Measurements from ENCODE around the gene CREG1. TPM values are rescaled to one million over a fixed set of nuclear protein-coding genes. Genes with fewer than 3 reads are reported as not detected.

The CREG1 gene
- total RNA-seq, 2 experiments from 2014 or later = 9.7 to 10.0 TPM

GRCh38 chr1:167566766-167567165, 13.2 kb upstream of the CREG1 start:
- CTCF ChIA-PET = interaction anchor here (6.2 kb wide), 1 partner anchor 11 kb away, joined by 50 read pairs; the partner anchor contains the start of gene CREG1
- H3K36me3 Mint-ChIP-seq (ENCODE audit: low read depth) = no peaks in the 10 kb centered on the region
- ATAC-seq (no peak), DNase-seq (no peak)
- H3K4me3 Mint-ChIP-seq = no peak overlapping the region
- POLR2A ChIA-PET = no interaction called here
- H3K27me3 Mint-ChIP-seq = no peaks in the 10 kb centered on the region
- no peak overlapping the region for H3K27ac Mint-ChIP-seq
- H3K4me1 Mint-ChIP-seq (ENCODE audit: low read depth) = peaks cover 3% of the 10 kb centered on the region
- TF ChIP-seq, protein P1, sequence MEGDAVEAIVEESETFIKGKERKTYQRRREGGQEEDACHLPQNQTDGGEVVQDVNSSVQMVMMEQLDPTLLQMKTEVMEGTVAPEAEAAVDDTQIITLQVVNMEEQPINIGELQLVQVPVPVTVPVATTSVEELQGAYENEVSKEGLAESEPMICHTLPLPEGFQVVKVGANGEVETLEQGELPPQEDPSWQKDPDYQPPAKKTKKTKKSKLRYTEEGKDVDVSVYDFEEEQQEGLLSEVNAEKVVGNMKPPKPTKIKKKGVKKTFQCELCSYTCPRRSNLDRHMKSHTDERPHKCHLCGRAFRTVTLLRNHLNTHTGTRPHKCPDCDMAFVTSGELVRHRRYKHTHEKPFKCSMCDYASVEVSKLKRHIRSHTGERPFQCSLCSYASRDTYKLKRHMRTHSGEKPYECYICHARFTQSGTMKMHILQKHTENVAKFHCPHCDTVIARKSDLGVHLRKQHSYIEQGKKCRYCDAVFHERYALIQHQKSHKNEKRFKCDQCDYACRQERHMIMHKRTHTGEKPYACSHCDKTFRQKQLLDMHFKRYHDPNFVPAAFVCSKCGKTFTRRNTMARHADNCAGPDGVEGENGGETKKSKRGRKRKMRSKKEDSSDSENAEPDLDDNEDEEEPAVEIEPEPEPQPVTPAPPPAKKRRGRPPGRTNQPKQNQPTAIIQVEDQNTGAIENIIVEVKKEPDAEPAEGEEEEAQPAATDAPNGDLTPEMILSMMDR (IDR thresholded peaks at IDR 0.05) = no peak
- no peaks in the 10 kb centered on the region for H3K9me3 Mint-ChIP-seq
- intact Hi-C loops (cut with micrococcal nuclease) = no loop called here

- H3K4me3 Mint-ChIP-seq = no peak overlapping the region
- no peaks in the 10 kb centered on the region for H3K27me3 Mint-ChIP-seq
- H3K36me3 Mint-ChIP-seq (ENCODE audit: low read depth) = no peaks in the 10 kb centered on the region
- DNase-seq (no peak), ATAC-seq (no peak)
- no peak overlapping the region for H3K27ac Mint-ChIP-seq
- intact Hi-C loops (cut with micrococcal nuclease) = no loop called here
- peaks cover 3% of the 10 kb centered on the region for H3K4me1 Mint-ChIP-seq (ENCODE audit: low read depth)
- ChIA-PET POLR2A (interaction anchor here (1.1 kb wide), 1 partner anchor 229 kb away, joined by 4 read pairs; no protein-coding TSS in a partner anchor), CTCF (interaction anchor here (2.5 to 6.2 kb wide), 3 partner anchors 10 to 122 kb away, joined by 12 to 50 read pairs (median 19); partner anchors contain the start of gene CREG1)
- no peaks in the 10 kb centered on the region for H3K9me3 Mint-ChIP-seq
- TF ChIP-seq, protein P1 (IDR thresholded peaks at IDR 0.05) = no peak
Measured at GRCh38 chr1:167565922-167566321, 12.4 kb upstream of the CREG1 start.

GRCh38 chr1:167564612-167565270, 11.2 kb upstream of the CREG1 start:
- no peaks in the 10 kb centered on the region for H3K27me3 Mint-ChIP-seq
- peak overlapping the region; percentile 28 for H3K27ac Mint-ChIP-seq
- no peaks in the 10 kb centered on the region for H3K36me3 Mint-ChIP-seq (ENCODE audit: low read depth)
- ChIA-PET POLR2A (interaction anchor here (1.1 kb wide), 2 partner anchors 149 to 227 kb away, joined by 3 to 4 read pairs; no protein-coding TSS in a partner anchor), CTCF (interaction anchor here (0.8 to 6.2 kb wide), 13 partner anchors 8 to 297 kb away, joined by 3 to 50 read pairs (median 4); partner anchors contain the start of gene CREG1)
- H3K4me1 Mint-ChIP-seq (ENCODE audit: low read depth) = peaks cover 3% of the 10 kb centered on the region
- intact Hi-C loops (cut with micrococcal nuclease) = no loop called here
- no peaks in the 10 kb centered on the region for H3K9me3 Mint-ChIP-seq
- TF ChIP-seq, protein P1 (IDR thresholded peaks at IDR 0.05) = no peak
- DNase-seq (no peak), ATAC-seq (no peak)
- no peak overlapping the region for H3K4me3 Mint-ChIP-seq

DNA sequence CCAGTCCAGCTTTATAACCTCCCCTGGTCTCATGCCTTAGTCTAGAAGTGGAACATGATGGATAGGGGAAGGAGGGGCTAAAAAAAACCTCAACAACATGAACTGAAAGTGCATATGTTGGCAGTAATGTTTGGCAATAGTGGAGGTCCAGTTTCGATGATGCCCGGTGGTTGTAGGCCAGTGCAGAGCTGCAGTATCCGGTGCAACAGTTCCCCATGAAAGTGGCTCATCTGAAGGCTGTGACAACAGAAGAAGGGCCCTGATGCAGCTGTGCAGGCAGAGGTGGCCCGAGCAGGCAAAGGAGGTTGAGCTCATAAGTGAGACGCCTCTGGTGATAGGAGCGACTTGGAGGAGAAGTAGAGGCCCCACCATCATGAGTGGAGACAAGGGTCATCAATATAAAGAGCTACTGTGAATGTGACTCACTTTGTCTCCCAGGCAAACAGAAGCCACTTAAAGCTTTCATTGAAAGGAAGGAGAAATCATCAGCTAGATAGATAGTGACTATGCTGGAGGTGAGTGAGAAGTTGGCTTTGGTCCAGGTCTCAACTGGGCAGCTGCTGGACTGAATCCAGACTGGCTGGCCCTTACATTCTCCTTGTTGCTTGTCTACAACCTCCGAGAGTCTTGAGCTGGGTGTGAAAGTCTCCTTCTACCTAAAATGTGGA, 10.2 kb upstream of the CREG1 start:
- H3K27me3 Mint-ChIP-seq = no peaks in the 10 kb centered on the region
- H3K27ac Mint-ChIP-seq = peak overlapping the region; percentile 32
- no peak for ATAC-seq
- no peak overlapping the region for H3K4me3 Mint-ChIP-seq
- DNase-seq = no peak
- intact Hi-C loops (cut with micrococcal nuclease) = no loop called here
- peaks cover 3% of the 10 kb centered on the region for H3K4me1 Mint-ChIP-seq (ENCODE audit: low read depth)
- TF ChIP-seq, protein P1 (IDR thresholded peaks at IDR 0.05) = no peak
- POLR2A ChIA-PET = interaction anchor here (1.1 kb wide), 1 partner anchor 150 kb away, joined by 3 read pairs; no protein-coding TSS in a partner anchor
- no peaks in the 10 kb centered on the region for H3K9me3 Mint-ChIP-seq
- H3K36me3 Mint-ChIP-seq (ENCODE audit: low read depth) = no peaks in the 10 kb centered on the region
- CTCF ChIA-PET = interaction anchor here (0.8 to 6.2 kb wide), 10 partner anchors 8 to 163 kb away, joined by 3 to 50 read pairs (median 7); partner anchors contain the start of gene CREG1

- Mint-ChIP-seq H3K4me3 (no peak overlapping the region), H3K27ac (no peak overlapping the region), H3K4me1 (ENCODE audit: low read depth) (peaks cover 3% of the 10 kb centered on the region), H3K27me3 (no peaks in the 10 kb centered on the region), H3K36me3 (ENCODE audit: low read depth) (no peaks in the 10 kb centered on the region), H3K9me3 (no peaks in the 10 kb centered on the region)
- DNase-seq = no peak
- POLR2A ChIA-PET = no interaction called here
- no peak for ATAC-seq
- TF ChIP-seq, protein P1 (IDR thresholded peaks at IDR 0.05) = no peak
- CTCF ChIA-PET = interaction anchor here (1.4 to 3.4 kb wide), 3 partner anchors 10 to 38 kb away, joined by 5 to 19 read pairs (median 10); no protein-coding TSS in a partner anchor
- intact Hi-C loops (cut with micrococcal nuclease) = no loop called here
Measured at GRCh38 chr1:167562702-167563101, 9.1 kb upstream of the CREG1 start.
